ENCODE data around the gene ALKBH4.

GRCh38 chr7:102450242-102450641 lies 14.4 kb downstream of the ALKBH4 start:
- TF ChIP-seq POLR2A (IDR thresholded peaks at IDR 0.05; ENCODE audit: low read depth, low read length) (no peak), POLR2AphosphoS5 (IDR thresholded peaks at IDR 0.05; ENCODE audit: low read depth, low read length) (no peak), TAF1 (IDR thresholded peaks at IDR 0.05; ENCODE audit: low read depth, low read length) (no peak)
